HepG2 (cell line): ENCODE measurements around the gene CNGA1. TPM values are rescaled to one million over a fixed set of nuclear protein-coding genes. Genes with fewer than 3 reads are reported as not detected.

Experiments used
- ATAC-seq: fragments of 200-7000 bp; cut with Tn5 transposase; 3 replicates; pipeline ENCODE4 v1.9.1; 2020; ENCODE audit warnings: mild to moderate bottlenecking, moderate library complexity
- BruUV-seq: library from RNA; stranded (reverse); fragments of 400-500 nt; replicated peaks from 2 replicates; lab custom pipeline; 2021; lab: Mats Ljungman, UMichigan
- CTCF ChIA-PET: fragments of 300-600 bp; formaldehyde crosslinking; extraction: SDS; loops from one replicate; lab custom pipeline; 2021; ENCODE audit warnings: low total read pairs, inconsistent platforms, low intra/inter-chr PET ratio; lab: Yijun Ruan, JAX
- POLR2A ChIA-PET: fragments of 350-600 bp; sonication (Branson Sonifier 250); formaldehyde crosslinking; loops from one replicate; lab custom pipeline; 2020; ENCODE audit warnings: antibody characterized with exemption, inconsistent platforms; lab: Yijun Ruan, JAX
- DNase-seq: peaks from one replicate; pipeline ENCODE4 v3.0.0-alpha.2; 2015; ENCODE audit warnings: low spot score
- FAIRE-seq: peaks from 3 replicates; lab custom pipeline; 2011; peaks lifted over from hg19 to GRCh38; lab: Jason Lieb, UNC
- H2AFZ ChIP-seq: one replicate; pipeline ENCODE4 v1.6.1; 2011; ENCODE audit warnings: low read length, inconsistent platforms
- H3K27ac ChIP-seq: fragments of 300-600 bp; 3 replicates; pipeline ENCODE4 v1.8.0; 2011; ENCODE audit warnings: mixed run types, mild to moderate bottlenecking, mixed read lengths, low read length, inconsistent platforms; ENCODE audit not compliant: insufficient read depth; ENCODE audit errors: extremely low read length
- H3K27me3 ChIP-seq, 2 experiments: fragments of 200-600 bp in 1 of 2; 2 replicates in 1 of 2; 3 replicates in 1 of 2; pipeline versions ENCODE4 v1.6.0 to v1.8.0; 2011; ENCODE audit warnings: low read length in 2 of 2, mild to moderate bottlenecking in 2 of 2, moderate library complexity in 2 of 2, inconsistent platforms in 1 of 2; ENCODE audit not compliant: insufficient read depth in 2 of 2, control insufficient read depth in 1 of 2
- H3K36me3 ChIP-seq, 2 experiments: fragments of 200-600 bp in 1 of 2; replicated peaks in 1 of 2; 2 replicates in 1 of 2; 3 replicates in 1 of 2; pipeline versions ENCODE4 v1.5.1 to v1.8.0; 2011; ENCODE audit warnings: low read length in 2 of 2, inconsistent platforms in 1 of 2; ENCODE audit not compliant: insufficient read depth in 2 of 2, control insufficient read depth in 1 of 2
- H3K4me1 ChIP-seq: 2 replicates; pipeline ENCODE4 v1.5.1; 2012; ENCODE audit warnings: low read length, inconsistent platforms; ENCODE audit not compliant: insufficient read depth
- H3K4me2 ChIP-seq: 2 replicates; pipeline ENCODE4 v1.6.0; 2011; ENCODE audit warnings: low read depth, low read length, inconsistent platforms
- H3K4me3 ChIP-seq, 3 experiments: fragments of 200-600 bp in 1 of 3; sonication (generic), shearing (Covaris generic) in 1 of 3; replicated peaks in 1 of 3; 2 replicates each; pipeline ENCODE4 v1.5.1; 2011 to 2016; ENCODE audit warnings: low read length in 3 of 3, inconsistent platforms in 2 of 3, low read depth in 2 of 3, mild to moderate bottlenecking in 2 of 3, control low read depth in 1 of 3, mixed read lengths in 1 of 3; ENCODE audit not compliant: insufficient read depth in 1 of 3
- H3K79me2 ChIP-seq: one replicate; pipeline ENCODE4 v1.6.1; 2011; ENCODE audit warnings: low read length, inconsistent platforms; ENCODE audit not compliant: insufficient read depth
- H3K9ac ChIP-seq: 2 replicates; pipeline ENCODE4 v1.6.0; 2011; ENCODE audit warnings: mild to moderate bottlenecking, low read depth, low read length, inconsistent platforms; ENCODE audit not compliant: insufficient read depth
- H3K9me3 ChIP-seq: 2 replicates; pipeline ENCODE4 v1.5.1; 2012; ENCODE audit warnings: mild to moderate bottlenecking, low read length
- H4K20me1 ChIP-seq: 2 replicates; pipeline ENCODE4 v1.6.0; 2011; ENCODE audit warnings: inconsistent platforms, mild to moderate bottlenecking, low read length, moderate library complexity; ENCODE audit not compliant: insufficient read depth
- AFF4 ChIP-seq: sonication (generic); formaldehyde crosslinking; IDR thresholded peaks from 2 replicates; pipeline ENCODE4 v1.4.0; 2020; ENCODE audit warnings: missing genetic modification reagents
- FOXK1 ChIP-seq: sonication (generic); formaldehyde crosslinking; IDR thresholded peaks from 2 replicates; pipeline ENCODE4 v1.4.0; 2020; ENCODE audit warnings: low read depth, missing genetic modification reagents, borderline replicate concordance
- GFI1 ChIP-seq: sonication (generic); formaldehyde crosslinking; IDR thresholded peaks from 2 replicates; pipeline ENCODE4 v1.5.0; 2020; ENCODE audit warnings: missing genetic modification reagents, mild to moderate bottlenecking, borderline replicate concordance
- GPBP1L1 ChIP-seq: sonication (generic); formaldehyde crosslinking; IDR thresholded peaks from 2 replicates; pipeline ENCODE4 v1.5.0; 2020; ENCODE audit warnings: mild to moderate bottlenecking, missing genetic modification reagents
- HOXA5 ChIP-seq: sonication (generic); formaldehyde crosslinking; IDR thresholded peaks from 2 replicates; pipeline ENCODE4 v1.4.0; 2020; ENCODE audit warnings: missing genetic modification reagents
- KMT2B ChIP-seq: IDR thresholded peaks from 2 replicates; pipeline ENCODE4 v1.6.1; 2016; ENCODE audit warnings: missing genetic modification reagents, missing compliant biosample characterization
- MIER2 ChIP-seq: IDR thresholded peaks from 2 replicates; pipeline ENCODE4 v1.6.1; 2016; ENCODE audit warnings: missing biosample characterization, missing genetic modification reagents
- ZNF598 ChIP-seq: sonication (generic); formaldehyde crosslinking; IDR thresholded peaks from 2 replicates; pipeline ENCODE4 v1.5.1; 2020; ENCODE audit warnings: mild to moderate bottlenecking, missing genetic modification reagents, borderline replicate concordance
- ZNF713 ChIP-seq: sonication (generic); formaldehyde crosslinking; IDR thresholded peaks from 2 replicates; pipeline ENCODE4 v1.4.0; 2020; ENCODE audit warnings: mild to moderate bottlenecking, missing genetic modification reagents
- ZNF724P ChIP-seq: sonication (generic); formaldehyde crosslinking; IDR thresholded peaks from 2 replicates; pipeline ENCODE4 v1.8.0; 2022; ENCODE audit warnings: missing genetic modification reagents, borderline replicate concordance
- ZNF816 ChIP-seq: sonication (generic); formaldehyde crosslinking; IDR thresholded peaks from 2 replicates; pipeline ENCODE4 v1.8.0; 2022; ENCODE audit warnings: missing genetic modification reagents, mild to moderate bottlenecking, borderline replicate concordance
- WGBS: methylation state at CpG from one replicate; pipeline ENCODE4 v1.1.6; 2017; ENCODE audit warnings: low lambda C conversion rate; 5-methylcytosine and 5-hydroxymethylcytosine counted together
- in situ Hi-C: cut with HindIII; loops from 2 replicates; pipeline ENCODE4 v1.10.0; 2017; ENCODE audit warnings: low pct_unique_long_range_greater_than_20kb; ENCODE audit not compliant: extremely low pct_ligation_motif_present
- intact Hi-C: fragments of 100-400 bp; cut with micrococcal nuclease; formaldehyde crosslinking; loops from one replicate; pipeline ENCODE4 v1.10.0; 2022; ENCODE audit not compliant: unreplicated experiment
- polyA plus RNA-seq, 8 experiments: library from polyadenylated mRNA; depleted of rRNA in 3 of 8; stranded (reverse) in 7 of 8; unstranded in 1 of 8; fragments of >200 nt; fragmentation: Illumina TruSeq in 4 of 8; extraction: Trizol in 4 of 8; gene quantifications; 2 replicates each; pipeline versions ENCODE4 v1.2.1 to v1.2.3, GENCODE V29; 2011 to 2016; ENCODE audit warnings: low read depth in 4 of 8, missing spikeins in 1 of 8, mixed read lengths in 1 of 8; ENCODE audit not compliant: insufficient read depth in 1 of 8
- total RNA-seq, 5 experiments: library from RNA; depleted of rRNA; stranded (reverse); fragments of >200 nt; fragmentation: Illumina TruSeq; extraction: Trizol; gene quantifications; 2 replicates each; pipeline ENCODE4 v1.2.3, GENCODE V29; 2016; ENCODE audit warnings: low read depth in 1 of 5
- TF ChIP-seq, protein P1 (sequence below): sonication (generic); formaldehyde crosslinking; IDR thresholded peaks from 2 replicates; pipeline ENCODE4 v1.8.0; 2022; ENCODE audit warnings: missing genetic modification reagents, mild to moderate bottlenecking, moderate library complexity, borderline replicate concordance
- TF ChIP-seq, protein P2 (sequence below): sonication (generic); formaldehyde crosslinking; IDR thresholded peaks from 2 replicates; pipeline ENCODE4 v1.8.1; 2023; ENCODE audit warnings: mild to moderate bottlenecking, missing genetic modification reagents

Gene CNGA1
- total and polyA plus RNA-seq, 2 of the 13 experiments (the other 11 are each of a cell fraction or from before 2014, with no cell fraction given) = 0.22 to 0.40 TPM

- TF ChIP-seq, protein P1, sequence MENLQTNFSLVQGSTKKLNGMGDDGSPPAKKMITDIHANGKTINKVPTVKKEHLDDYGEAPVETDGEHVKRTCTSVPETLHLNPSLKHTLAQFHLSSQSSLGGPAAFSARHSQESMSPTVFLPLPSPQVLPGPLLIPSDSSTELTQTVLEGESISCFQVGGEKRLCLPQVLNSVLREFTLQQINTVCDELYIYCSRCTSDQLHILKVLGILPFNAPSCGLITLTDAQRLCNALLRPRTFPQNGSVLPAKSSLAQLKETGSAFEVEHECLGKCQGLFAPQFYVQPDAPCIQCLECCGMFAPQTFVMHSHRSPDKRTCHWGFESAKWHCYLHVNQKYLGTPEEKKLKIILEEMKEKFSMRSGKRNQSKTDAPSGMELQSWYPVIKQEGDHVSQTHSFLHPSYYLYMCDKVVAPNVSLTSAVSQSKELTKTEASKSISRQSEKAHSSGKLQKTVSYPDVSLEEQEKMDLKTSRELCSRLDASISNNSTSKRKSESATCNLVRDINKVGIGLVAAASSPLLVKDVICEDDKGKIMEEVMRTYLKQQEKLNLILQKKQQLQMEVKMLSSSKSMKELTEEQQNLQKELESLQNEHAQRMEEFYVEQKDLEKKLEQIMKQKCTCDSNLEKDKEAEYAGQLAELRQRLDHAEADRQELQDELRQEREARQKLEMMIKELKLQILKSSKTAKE (CRISPR knock-in tag) = no peak
- TF ChIP-seq ZNF713 (CRISPR knock-in tag) = no peak
- no peak for TF ChIP-seq FOXK1 (CRISPR knock-in tag)
- TF ChIP-seq GFI1 (CRISPR knock-in tag) = no peak
- no peak for TF ChIP-seq ZNF598 (CRISPR knock-in tag)
- TF ChIP-seq GPBP1L1 (CRISPR knock-in tag) = no peak
- TF ChIP-seq ZNF724P = no peak
- TF ChIP-seq MIER2 = no peak
Observed at GRCh38 chr4:48031802-48032525, 15.5 kb upstream of the CNGA1 start (continued).

DNA sequence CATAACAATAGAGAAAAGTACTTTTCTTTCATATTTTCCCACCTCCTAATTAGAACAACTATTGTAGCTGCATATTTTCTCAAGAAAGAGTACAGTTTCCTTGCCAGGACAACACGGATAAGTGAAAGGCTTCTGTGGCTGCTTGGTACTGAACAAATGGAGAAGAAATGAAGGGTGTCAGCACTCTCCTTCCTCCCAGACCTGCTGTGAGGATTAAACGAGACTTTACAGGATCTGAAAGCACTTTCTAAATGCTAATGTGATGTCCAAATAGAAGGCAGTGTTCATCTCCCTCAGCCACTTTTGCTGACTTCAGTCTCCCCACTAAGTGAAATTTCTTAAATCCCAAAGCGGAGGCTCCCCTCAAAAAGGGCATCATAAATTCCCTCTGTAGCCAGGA lies 14.0 kb upstream of the CNGA1 start:
- FAIRE-seq (no peak), DNase-seq (no peak), ATAC-seq (no peak)
- no TSS peak for BruUV-seq
- WGBS = 86% methylated on average over 3 of the region's 3 CpGs
- Histone ChIP-seq H3K4me1 (peaks cover 25% of the 10 kb centered on the region), H3K27me3 (no peaks in the 10 kb centered on the region), H3K9ac (no peak overlapping the region), H3K9me3 (no peaks in the 10 kb centered on the region), H3K4me2 (no peak overlapping the region), H2AFZ (peak overlapping the region; percentile 48), H3K79me2 (no peaks in the 10 kb centered on the region), H3K36me3 (peaks cover 3 to 8% of the 10 kb centered on the region in 2 experiments; a peak in 3 of 5 replicates), H3K4me3 (no peak overlapping the region), H3K27ac (no peak overlapping the region), H4K20me1 (no peaks in the 10 kb centered on the region)
- intact Hi-C loops (loop anchor here (10.0 kb wide), 1 partner anchor 314 kb away; the partner anchor contains the start of gene SLAIN2), in situ Hi-C loops (no loop called here)
- POLR2A ChIA-PET = no interaction called here
- CTCF ChIA-PET = no interaction called here
- no peak for TF ChIP-seq ZNF816
- no peak for TF ChIP-seq AFF4 (CRISPR knock-in tag)
- TF ChIP-seq KMT2B = no peak
- TF ChIP-seq, protein P2, sequence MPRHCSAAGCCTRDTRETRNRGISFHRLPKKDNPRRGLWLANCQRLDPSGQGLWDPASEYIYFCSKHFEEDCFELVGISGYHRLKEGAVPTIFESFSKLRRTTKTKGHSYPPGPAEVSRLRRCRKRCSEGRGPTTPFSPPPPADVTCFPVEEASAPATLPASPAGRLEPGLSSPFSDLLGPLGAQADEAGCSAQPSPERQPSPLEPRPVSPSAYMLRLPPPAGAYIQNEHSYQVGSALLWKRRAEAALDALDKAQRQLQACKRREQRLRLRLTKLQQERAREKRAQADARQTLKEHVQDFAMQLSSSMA = no peak
- TF ChIP-seq HOXA5 (CRISPR knock-in tag) = no peak
